ENCODE data around the gene ZFP57. TPM values are rescaled to one million over a fixed set of nuclear protein-coding genes. Genes with fewer than 3 reads are reported as not detected.

Gene ZFP57
- total RNA-seq: not detected

- DNase-seq: no peak
Measured at GRCh38 chr6:29680904-29681303, at the start of gene ZFP57. Gene ZFP57 (minus strand): TSS chr6:29681152. CDS start chr6:29677003, 4,149 bp downstream.

- DNase-seq: no peak
Measured at GRCh38 chr6:29730575-29731126, 49.7 kb upstream of the ZFP57 start.

- no peak for DNase-seq
Measured at GRCh38 chr6:29729774-29730328, 48.9 kb upstream of the ZFP57 start.

GRCh38 chr6:29728875-29729270 lies 47.9 kb upstream of the ZFP57 start:
- no peak for DNase-seq

DNA sequence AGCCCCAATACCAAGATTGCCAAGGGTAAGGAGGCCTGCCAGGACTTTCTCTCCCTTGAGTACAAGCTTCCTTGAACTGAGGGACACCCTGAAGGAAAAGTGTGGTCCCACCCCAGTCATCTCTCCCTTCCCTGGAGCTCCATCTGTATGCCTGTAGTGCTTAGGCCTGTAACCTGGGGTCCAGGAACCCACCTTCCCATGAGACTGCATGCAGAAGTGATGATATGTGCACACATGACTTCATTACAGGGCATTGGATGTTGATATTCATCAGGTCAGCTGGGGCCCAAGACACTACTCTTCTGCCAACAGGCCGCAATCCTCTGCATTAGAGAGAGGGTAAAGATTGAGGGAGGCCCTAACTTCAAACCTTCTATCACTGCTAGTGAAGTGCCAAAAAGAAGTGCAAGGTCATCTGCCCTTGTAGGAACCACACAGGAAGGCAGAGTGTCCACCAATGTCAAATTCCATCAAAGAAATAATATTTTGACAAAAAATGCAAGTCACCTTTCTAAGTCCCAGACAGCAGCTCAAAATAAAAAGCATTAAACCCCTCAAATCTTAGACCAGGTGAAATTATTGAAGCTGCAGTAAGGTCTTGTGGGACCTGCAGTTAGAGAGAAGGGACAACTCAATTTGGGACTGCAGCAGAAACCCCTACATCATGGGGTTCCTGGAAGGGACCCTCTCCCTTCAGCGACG lies 47.4 kb upstream of the ZFP57 start:
- no peak for DNase-seq

GRCh38 chr6:29727637-29728036 lies 46.7 kb upstream of the ZFP57 start:
- no peak for DNase-seq

DNA sequence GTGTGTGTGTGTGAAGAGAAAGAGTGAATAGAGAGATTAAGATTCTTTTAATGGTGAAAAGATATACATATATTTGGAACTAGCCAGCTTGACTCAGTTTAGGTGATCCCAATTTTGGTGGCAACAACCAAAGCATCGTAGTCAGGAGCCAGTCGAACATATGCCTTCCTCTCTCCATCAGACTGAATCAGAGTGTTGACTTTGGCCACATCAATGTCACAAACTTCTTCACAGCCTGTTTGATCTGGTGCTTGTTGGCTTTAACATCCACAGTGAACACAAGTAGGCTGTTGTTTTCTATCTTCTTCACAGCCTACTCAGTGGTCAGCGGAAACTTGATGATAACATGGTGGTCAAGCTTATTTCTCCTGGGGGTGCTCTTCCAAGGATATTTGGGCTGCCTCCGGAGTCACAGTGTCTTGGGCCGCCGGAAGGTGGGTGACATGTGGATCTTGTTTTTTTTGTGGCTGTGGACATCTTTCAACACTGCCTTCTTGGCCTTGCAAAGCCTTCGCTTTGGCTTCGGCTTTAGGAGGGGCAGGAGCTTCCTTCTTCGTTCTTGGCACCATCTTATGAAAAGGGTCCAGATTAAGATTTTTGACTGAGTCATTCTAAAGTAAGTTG lies 45.7 kb upstream of the ZFP57 start:
- no peak for DNase-seq

- no peak for DNase-seq
Measured at GRCh38 chr6:29726001-29726400, 45.0 kb upstream of the ZFP57 start.

DNA sequence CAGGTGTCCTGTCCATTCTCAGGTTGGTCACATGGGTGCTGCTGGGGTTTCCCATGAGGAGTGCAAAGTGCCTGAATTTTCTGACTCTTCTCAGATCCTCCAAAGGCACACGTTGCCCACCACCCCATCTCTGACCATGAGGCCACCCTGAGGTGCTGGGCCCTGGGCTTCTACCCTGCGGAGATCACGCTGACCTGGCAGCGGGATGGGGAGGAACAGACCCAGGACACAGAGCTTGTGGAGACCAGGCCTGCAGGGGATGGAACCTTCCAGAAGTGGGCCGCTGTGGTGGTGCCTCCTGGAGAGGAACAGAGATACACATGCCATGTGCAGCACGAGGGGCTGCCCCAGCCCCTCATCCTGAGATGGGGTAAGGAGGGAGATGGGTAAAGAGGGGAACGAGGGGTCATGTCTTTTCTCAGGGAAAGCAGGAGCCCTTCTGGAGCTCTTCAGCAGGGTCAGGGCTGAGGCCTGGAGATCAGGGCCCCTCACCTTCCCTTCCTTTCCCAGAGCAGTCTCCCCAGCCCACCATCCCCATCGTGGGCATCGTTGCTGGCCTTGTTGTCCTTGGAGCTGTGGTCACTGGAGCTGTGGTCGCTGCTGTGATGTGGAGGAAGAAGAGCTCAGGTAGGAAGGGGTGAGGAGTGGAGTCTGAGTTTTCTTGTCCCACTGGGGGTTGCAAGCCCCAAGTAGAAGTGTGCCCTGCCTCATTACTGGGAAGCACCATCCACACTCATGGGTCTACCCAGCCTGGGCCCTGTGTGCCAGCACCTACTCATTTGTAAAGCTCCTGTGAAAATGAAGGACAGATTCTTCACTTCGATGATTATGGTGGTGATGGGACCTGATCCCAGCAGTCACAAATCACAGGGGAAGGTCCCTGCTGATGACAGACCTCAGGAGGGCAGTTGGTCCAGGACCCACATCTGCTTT lies 44.3 kb upstream of the ZFP57 start:
- no peak for DNase-seq

- DNase-seq: peak; percentile 68
Measured at GRCh38 chr6:29723666-29724588, 43.0 kb upstream of the ZFP57 start.

- peak; percentile 83 for DNase-seq
Measured at GRCh38 chr6:29723262-29723665, 42.3 kb upstream of the ZFP57 start, which contains the start of gene HLA-F. Gene HLA-F (plus strand): TSS chr6:29723434. CDS start chr6:29723464, 30 bp downstream.

- no peak for DNase-seq
Measured at GRCh38 chr6:29720863-29721262, 39.9 kb upstream of the ZFP57 start.

DNA sequence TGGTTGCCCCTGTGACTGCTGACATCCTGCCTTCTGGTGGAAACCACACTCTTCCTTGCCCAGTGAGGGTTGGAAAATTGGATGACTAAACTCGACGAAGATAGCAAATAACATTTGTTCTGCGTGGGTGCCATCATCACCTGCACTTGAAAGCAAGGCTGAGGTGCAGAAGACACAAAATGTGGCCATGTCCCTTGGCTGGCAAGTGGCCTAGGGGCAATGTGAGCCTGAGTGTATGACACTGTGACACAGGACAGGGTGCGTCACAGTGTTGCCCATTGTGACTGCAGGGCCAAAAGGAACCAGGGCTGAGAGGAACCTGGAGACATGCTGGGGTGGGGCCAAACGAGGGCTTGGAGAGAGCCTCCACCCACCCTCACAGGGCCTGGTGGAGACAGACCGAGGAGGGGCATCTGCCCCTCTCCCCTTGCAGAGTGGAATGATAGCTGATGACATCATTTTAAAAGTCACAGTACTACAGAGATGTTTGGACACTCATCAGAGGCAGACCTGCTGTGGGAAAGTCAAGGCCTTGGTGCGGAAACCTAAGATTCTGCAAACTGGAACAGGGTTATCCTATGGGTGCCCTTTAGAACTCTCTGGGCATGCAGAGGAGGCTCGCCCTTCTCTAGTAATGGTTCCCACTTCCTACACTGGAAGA lies 29.5 kb upstream of the ZFP57 start:
- DNase-seq: no peak

- DNase-seq: no peak
Measured at GRCh38 chr6:29709188-29709587, 28.2 kb upstream of the ZFP57 start.

GRCh38 chr6:29708432-29709179 lies 27.7 kb upstream of the ZFP57 start:
- peak; percentile 70 for DNase-seq

GRCh38 chr6:29705389-29706231 lies 24.7 kb upstream of the ZFP57 start:
- DNase-seq: no peak

GRCh38 chr6:29702519-29703103 lies 21.7 kb upstream of the ZFP57 start:
- peak; percentile 71 for DNase-seq

Measured in effector CD4-positive, alpha-beta T cell (primary cell).